OCI-LY3 (cell line): ENCODE measurements around the gene PDCD4.

Experiments used
- EZH2phosphoT487 ChIP-seq: fragments of 200-600 bp; shearing (Covaris generic); IDR thresholded peaks from 2 replicates; pipeline ENCODE4 v1.6.1; 2018; ENCODE audit warnings: antibody characterized with exemption, mixed run types, low read depth
- TF ChIP-seq, protein P1 (sequence below): fragments of 200-600, 300-600 bp; sonication (generic); IDR thresholded peaks from 2 replicates; pipeline ENCODE4 v1.5.1; 2014; ENCODE audit warnings: antibody characterized with exemption, low read length, low read depth

DNA sequence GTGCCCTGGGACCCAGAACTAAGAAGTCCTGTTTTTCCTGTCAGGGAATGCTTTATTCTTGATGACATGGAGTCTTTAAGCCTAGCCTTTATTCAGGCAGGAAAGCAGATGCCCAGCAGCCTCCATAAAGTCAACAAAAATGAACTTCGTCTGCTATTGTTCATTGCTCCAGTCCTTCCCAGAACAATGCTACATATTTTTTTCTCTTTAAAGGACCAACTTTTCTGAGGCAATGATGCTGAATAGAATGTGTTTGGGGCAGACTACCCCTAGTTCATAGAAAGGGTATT is 47.6 kb upstream of the PDCD4 start:
- TF ChIP-seq, protein P1, sequence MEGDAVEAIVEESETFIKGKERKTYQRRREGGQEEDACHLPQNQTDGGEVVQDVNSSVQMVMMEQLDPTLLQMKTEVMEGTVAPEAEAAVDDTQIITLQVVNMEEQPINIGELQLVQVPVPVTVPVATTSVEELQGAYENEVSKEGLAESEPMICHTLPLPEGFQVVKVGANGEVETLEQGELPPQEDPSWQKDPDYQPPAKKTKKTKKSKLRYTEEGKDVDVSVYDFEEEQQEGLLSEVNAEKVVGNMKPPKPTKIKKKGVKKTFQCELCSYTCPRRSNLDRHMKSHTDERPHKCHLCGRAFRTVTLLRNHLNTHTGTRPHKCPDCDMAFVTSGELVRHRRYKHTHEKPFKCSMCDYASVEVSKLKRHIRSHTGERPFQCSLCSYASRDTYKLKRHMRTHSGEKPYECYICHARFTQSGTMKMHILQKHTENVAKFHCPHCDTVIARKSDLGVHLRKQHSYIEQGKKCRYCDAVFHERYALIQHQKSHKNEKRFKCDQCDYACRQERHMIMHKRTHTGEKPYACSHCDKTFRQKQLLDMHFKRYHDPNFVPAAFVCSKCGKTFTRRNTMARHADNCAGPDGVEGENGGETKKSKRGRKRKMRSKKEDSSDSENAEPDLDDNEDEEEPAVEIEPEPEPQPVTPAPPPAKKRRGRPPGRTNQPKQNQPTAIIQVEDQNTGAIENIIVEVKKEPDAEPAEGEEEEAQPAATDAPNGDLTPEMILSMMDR: no peak
- no peak for TF ChIP-seq EZH2phosphoT487
